GM19463 (cell line): ENCODE results near the gene RAD51B.
A peak's percentile ranks its signal among the peaks of the same experiment; 100 is the strongest.

Source experiments
- ATAC-seq: cut with Tn5 transposase; IDR thresholded peaks from one replicate; pipeline ENCODE4 v1.9.1; 2021; ENCODE audit warnings: mild to moderate bottlenecking, moderate library complexity; ENCODE audit not compliant: unreplicated experiment

The RAD51B gene

GRCh38 chr14:68469208-68469713, 649.7 kb downstream of the RAD51B start:
- no peak for ATAC-seq

GRCh38 chr14:68470361-68470760, 650.8 kb downstream of the RAD51B start:
- no peak for ATAC-seq

- ATAC-seq: no peak
Observed at GRCh38 chr14:68471029-68471963, 651.7 kb downstream of the RAD51B start.

GRCh38 chr14:68471964-68472508, 652.5 kb downstream of the RAD51B start:
- no peak for ATAC-seq

GRCh38 chr14:68473069-68473468, 653.5 kb downstream of the RAD51B start:
- ATAC-seq: no peak

- no peak for ATAC-seq
Observed at GRCh38 chr14:68473794-68474193, 654.2 kb downstream of the RAD51B start.

GRCh38 chr14:68474741-68475140, 655.2 kb downstream of the RAD51B start:
- ATAC-seq: no peak

- no peak for ATAC-seq
Observed at GRCh38 chr14:68475802-68476201, 656.2 kb downstream of the RAD51B start.

- peak; percentile 91 for ATAC-seq
Observed at GRCh38 chr14:68476212-68477109, 656.9 kb downstream of the RAD51B start.

GRCh38 chr14:68477110-68477455, 657.5 kb downstream of the RAD51B start:
- no peak for ATAC-seq

GRCh38 chr14:68477461-68478085, 658.0 kb downstream of the RAD51B start:
- no peak for ATAC-seq

- no peak for ATAC-seq
Observed at GRCh38 chr14:68479247-68479646, 659.7 kb downstream of the RAD51B start.

- ATAC-seq: no peak
Observed at GRCh38 chr14:68482018-68482417, 662.4 kb downstream of the RAD51B start.

GRCh38 chr14:68482772-68483395, 663.3 kb downstream of the RAD51B start:
- ATAC-seq: no peak

GRCh38 chr14:68486033-68486732, 666.6 kb downstream of the RAD51B start:
- no peak for ATAC-seq

- ATAC-seq: no peak
Observed at GRCh38 chr14:68486809-68487208, 667.2 kb downstream of the RAD51B start.

GRCh38 chr14:68487805-68488590, 668.4 kb downstream of the RAD51B start:
- no peak for ATAC-seq

- no peak for ATAC-seq
Observed at GRCh38 chr14:68491793-68492192, 672.2 kb downstream of the RAD51B start.
